WTC11 (cell line): ENCODE data around the gene TRA2A. TPM values are rescaled to one million over a fixed set of nuclear protein-coding genes. Genes with fewer than 3 reads are reported as not detected.
A peak's percentile ranks its signal among the peaks of the same experiment; 100 is the strongest.

Source experiments
- ATAC-seq: fragments of 200-7000 bp; cut with Tn5 transposase; 2 replicates; pipeline ENCODE4 v1.10.0; 2021; ENCODE audit warnings: mild to moderate bottlenecking, moderate library complexity
- CTCF ChIA-PET: fragments of 300-600 bp; sonication (Branson Sonifier 250); formaldehyde crosslinking; loops from one replicate; lab custom pipeline; 2021; ENCODE audit warnings: antibody characterized with exemption; lab: Charles Lee
- POLR2A ChIA-PET: fragments of 350-600 bp; sonication (Branson Sonifier 250); formaldehyde crosslinking; loops from one replicate; lab custom pipeline; 2021; ENCODE audit warnings: antibody characterized with exemption; lab: Charles Lee
- DNase-seq: peaks from one replicate; pipeline ENCODE4 v3.0.0; 2021; ENCODE audit warnings: low spot score
- H3K27ac Mint-ChIP-seq: 2 replicates; pipeline ENCODE4 v1.8.0; 2021; ENCODE audit warnings: mixed read lengths
- H3K27me3 Mint-ChIP-seq: 2 replicates; pipeline ENCODE4 v1.8.0; 2021; ENCODE audit warnings: low read depth, mild to moderate bottlenecking, moderate library complexity, mixed read lengths
- H3K36me3 Mint-ChIP-seq: 2 replicates; pipeline ENCODE4 v1.8.0; 2021; ENCODE audit warnings: mixed read lengths
- H3K4me1 Mint-ChIP-seq: 2 replicates; pipeline ENCODE4 v1.8.0; 2022; ENCODE audit warnings: mixed read lengths
- H3K4me3 Mint-ChIP-seq: 2 replicates; pipeline ENCODE4 v1.8.0; 2021; ENCODE audit warnings: mild to moderate bottlenecking, moderate library complexity, mixed read lengths
- H3K9me3 Mint-ChIP-seq: 2 replicates; pipeline ENCODE4 v1.8.0; 2021; ENCODE audit warnings: mixed read lengths
- ARID4B ChIP-seq: sonication (generic); formaldehyde crosslinking; IDR thresholded peaks from 2 replicates; pipeline ENCODE4 v1.8.0; 2023; ENCODE audit warnings: missing genetic modification reagents, mild to moderate bottlenecking, borderline replicate concordance
- ATF3 ChIP-seq: sonication (generic); formaldehyde crosslinking; conservative IDR thresholded peaks from 2 replicates; pipeline ENCODE4 v1.8.1; 2022; ENCODE audit warnings: mild to moderate bottlenecking, missing genetic modification reagents
- CBFB ChIP-seq: sonication (generic); formaldehyde crosslinking; IDR thresholded peaks from 2 replicates; pipeline ENCODE4 v1.8.1; 2022; ENCODE audit warnings: mild to moderate bottlenecking, low read depth, missing genetic modification reagents
- FOXP1 ChIP-seq: sonication (generic); formaldehyde crosslinking; IDR thresholded peaks from 2 replicates; pipeline ENCODE4 v1.8.0; 2022; ENCODE audit warnings: missing genetic modification reagents, mild to moderate bottlenecking, moderate library complexity, borderline replicate concordance
- FOXP4 ChIP-seq: sonication (generic); formaldehyde crosslinking; IDR thresholded peaks from 2 replicates; pipeline ENCODE4 v1.8.0; 2022; ENCODE audit warnings: mild to moderate bottlenecking, missing genetic modification reagents
- GABPB1 ChIP-seq: sonication (generic); formaldehyde crosslinking; IDR thresholded peaks from 2 replicates; pipeline ENCODE4 v1.8.1; 2023; ENCODE audit warnings: mild to moderate bottlenecking, missing genetic modification reagents
- GTF2I ChIP-seq: fragments of 250-450 bp; sonication (Bioruptor Pico); conservative IDR thresholded peaks from 2 replicates; pipeline ENCODE4 v1.4.0; 2021; ENCODE audit warnings: mild to moderate bottlenecking
- HMGXB4 ChIP-seq: sonication (generic); formaldehyde crosslinking; IDR thresholded peaks from 2 replicates; pipeline ENCODE4 v1.8.1; 2023; ENCODE audit warnings: mild to moderate bottlenecking, moderate library complexity, missing genetic modification reagents
- JAZF1 ChIP-seq: fragments of 250-450 bp; sonication (Bioruptor Pico); IDR thresholded peaks from 2 replicates; pipeline ENCODE4 v1.9.0; 2021; ENCODE audit warnings: moderate library complexity, mild to moderate bottlenecking, inconsistent platforms
- MYBL2 ChIP-seq: sonication (generic); formaldehyde crosslinking; IDR thresholded peaks from 2 replicates; pipeline ENCODE4 v1.8.1; 2023; ENCODE audit warnings: mild to moderate bottlenecking, moderate library complexity, missing genetic modification reagents
- NR2C2 ChIP-seq: sonication (generic); formaldehyde crosslinking; IDR thresholded peaks from 2 replicates; pipeline ENCODE4 v1.8.0; 2022; ENCODE audit warnings: mild to moderate bottlenecking, missing genetic modification reagents
- TCF7 ChIP-seq: sonication (generic); formaldehyde crosslinking; IDR thresholded peaks from 2 replicates; pipeline ENCODE4 v1.8.0; 2022; ENCODE audit warnings: mild to moderate bottlenecking, low read depth, missing genetic modification reagents, moderate library complexity
- TEAD4 ChIP-seq: sonication (generic); formaldehyde crosslinking; IDR thresholded peaks from 2 replicates; pipeline ENCODE4 v1.8.0; 2022; ENCODE audit warnings: mild to moderate bottlenecking, missing genetic modification reagents
- TP53 ChIP-seq: sonication (generic); formaldehyde crosslinking; IDR thresholded peaks from 2 replicates; pipeline ENCODE4 v1.8.1; 2023; ENCODE audit warnings: mild to moderate bottlenecking, missing genetic modification reagents
- ZNF121 ChIP-seq: sonication (generic); formaldehyde crosslinking; IDR thresholded peaks from 2 replicates; pipeline ENCODE4 v1.8.0; 2023; ENCODE audit warnings: missing genetic modification reagents
- ZNF263 ChIP-seq: sonication (generic); formaldehyde crosslinking; IDR thresholded peaks from 2 replicates; pipeline ENCODE4 v1.8.1; 2022; ENCODE audit warnings: low read depth, mild to moderate bottlenecking, moderate library complexity, missing genetic modification reagents
- ZNF317 ChIP-seq: sonication (generic); formaldehyde crosslinking; IDR thresholded peaks from 2 replicates; pipeline ENCODE4 v1.8.1; 2023; ENCODE audit warnings: low read depth, mild to moderate bottlenecking, moderate library complexity, missing genetic modification reagents, borderline replicate concordance
- ZNF416 ChIP-seq: fragments of 250-450 bp; sonication (Bioruptor Pico); IDR thresholded peaks from 2 replicates; pipeline ENCODE4 v1.9.0; 2021; ENCODE audit warnings: mild to moderate bottlenecking, inconsistent platforms
- ZNF423 ChIP-seq: fragments of 250-450 bp; sonication (Bioruptor Pico); IDR thresholded peaks from 2 replicates; pipeline ENCODE4 v2.1.2; 2022; ENCODE audit warnings: mild to moderate bottlenecking, moderate library complexity
- ZNF532 ChIP-seq: fragments of 250-450 bp; sonication (Bioruptor Pico); IDR thresholded peaks from 2 replicates; pipeline ENCODE4 v1.9.0; 2021; ENCODE audit warnings: mild to moderate bottlenecking, borderline replicate concordance
- total RNA-seq: library from RNA; stranded (reverse); gene quantifications from 3 replicates; pipeline ENCODE4 v1.2.3, GENCODE V29; 2021

The TRA2A gene
- total RNA-seq, 1 experiment from 2014 or later: 110 TPM

- CTCF ChIA-PET: interaction anchor here (2.9 kb wide), 1 partner anchor 14 kb away, joined by 13 read pairs; no protein-coding TSS in a partner anchor
- POLR2A ChIA-PET: interaction anchor here (2.0 kb wide), 1 partner anchor 60 kb away, joined by 6 read pairs; no protein-coding TSS in a partner anchor
- TF ChIP-seq GTF2I (CRISPR knock-in tag) (peak; percentile 81), TEAD4 (no peak), ZNF121 (CRISPR knock-in tag) (peak; percentile 98)
- peak overlapping the region; percentile 100 for H3K4me3 Mint-ChIP-seq
- ATAC-seq (no peak), DNase-seq (peak; percentile 16)
- peaks cover 40% of the 10 kb centered on the region for H3K4me1 Mint-ChIP-seq
- peak overlapping the region; percentile 100 for H3K27ac Mint-ChIP-seq
- H3K9me3 Mint-ChIP-seq: no peaks in the 10 kb centered on the region
- peaks cover 23% of the 10 kb centered on the region for H3K36me3 Mint-ChIP-seq
- H3K27me3 Mint-ChIP-seq: no peaks in the 10 kb centered on the region
Measured at GRCh38 chr7:23532490-23533237, 883 bp upstream of the TRA2A start.

- Mint-ChIP-seq H3K4me1 (peaks cover 53% of the 10 kb centered on the region), H3K27me3 (no peaks in the 10 kb centered on the region), H3K4me3 (peak overlapping the region; percentile 100), H3K27ac (peak overlapping the region; percentile 100), H3K9me3 (no peaks in the 10 kb centered on the region), H3K36me3 (peaks cover 23% of the 10 kb centered on the region)
- ChIA-PET POLR2A (interaction anchor here (0.8 to 2.0 kb wide), 3 partner anchors 56 to 62 kb away, joined by 3 to 12 read pairs (median 6); no protein-coding TSS in a partner anchor), CTCF (interaction anchor here (2.9 kb wide), 1 partner anchor 16 kb away, joined by 13 read pairs; no protein-coding TSS in a partner anchor)
- peak; percentile 53 for DNase-seq
- peak; percentile 46 for ATAC-seq
- TF ChIP-seq ZNF416 (CRISPR knock-in tag): no peak
- no peak for TF ChIP-seq FOXP4
- 0 out of 2 replicates have a peak, but pooled peaks have one; percentile 18 for TF ChIP-seq TP53 (CRISPR knock-in tag)
- no peak for TF ChIP-seq NR2C2
- 0 out of 2 replicates have a peak, but pooled peaks have one; percentile 8 for TF ChIP-seq ARID4B (CRISPR knock-in tag)
- no peak for TF ChIP-seq ZNF263 (CRISPR knock-in tag)
- peak; percentile 67; the same call in 1 of the 2 replicates for TF ChIP-seq HMGXB4
- no peak for TF ChIP-seq ATF3 (CRISPR knock-in tag)
- no peak for TF ChIP-seq ZNF317 (CRISPR knock-in tag)
- TF ChIP-seq TCF7 (CRISPR knock-in tag): no peak
- no peak for TF ChIP-seq MYBL2 (CRISPR knock-in tag)
- TF ChIP-seq ZNF423: no peak
- no peak for TF ChIP-seq CBFB (CRISPR knock-in tag)
- no peak for TF ChIP-seq JAZF1 (CRISPR knock-in tag)
- TF ChIP-seq GABPB1 (CRISPR knock-in tag): no peak
- TF ChIP-seq FOXP1: no peak; the same call in 1 of the 2 replicates
- TF ChIP-seq ZNF532 (CRISPR knock-in tag): no peak
Measured at GRCh38 chr7:23531050-23531793, 559 bp downstream of the TRA2A start.
